Putamen (tissue), 1 donor: ENCODE data around the gene PLD6.
A peak's percentile ranks its signal among the peaks of the same experiment; 100 is the strongest.

Experiments used
- DNase-seq: peaks from one replicate; pipeline ENCODE4 v3.0.0-alpha.2; 2016; ENCODE audit warnings: low spot score

The PLD6 gene

GRCh38 chr17:17227608-17228520, 21.7 kb upstream of the PLD6 start:
- no peak for DNase-seq

GRCh38 chr17:17226451-17227265, 20.5 kb upstream of the PLD6 start:
- no peak for DNase-seq

- DNase-seq = no peak
Observed at GRCh38 chr17:17225901-17226300, 19.8 kb upstream of the PLD6 start.

- no peak for DNase-seq
Observed at GRCh38 chr17:17224137-17224536, 18.0 kb upstream of the PLD6 start.

DNA sequence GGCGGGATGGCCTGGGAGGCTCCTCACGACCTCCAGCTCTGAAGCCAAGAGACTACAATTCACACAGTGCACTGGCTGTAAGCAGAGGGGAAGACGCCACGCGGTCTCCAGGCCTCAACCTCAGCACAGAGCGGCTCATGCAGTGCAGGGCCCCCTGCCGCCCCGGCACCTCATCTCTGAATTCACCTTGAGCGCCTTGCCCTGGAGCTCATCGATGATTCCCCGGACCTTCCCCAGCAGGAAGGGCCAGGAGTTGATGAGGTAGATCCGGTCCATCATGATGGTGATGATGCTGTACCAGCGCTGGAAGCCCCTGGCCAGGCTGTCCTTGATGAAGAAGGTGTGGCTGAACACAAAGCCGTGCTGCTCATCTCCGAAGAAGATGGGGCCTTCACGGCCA, 17.6 kb upstream of the PLD6 start:
- DNase-seq = no peak

DNA sequence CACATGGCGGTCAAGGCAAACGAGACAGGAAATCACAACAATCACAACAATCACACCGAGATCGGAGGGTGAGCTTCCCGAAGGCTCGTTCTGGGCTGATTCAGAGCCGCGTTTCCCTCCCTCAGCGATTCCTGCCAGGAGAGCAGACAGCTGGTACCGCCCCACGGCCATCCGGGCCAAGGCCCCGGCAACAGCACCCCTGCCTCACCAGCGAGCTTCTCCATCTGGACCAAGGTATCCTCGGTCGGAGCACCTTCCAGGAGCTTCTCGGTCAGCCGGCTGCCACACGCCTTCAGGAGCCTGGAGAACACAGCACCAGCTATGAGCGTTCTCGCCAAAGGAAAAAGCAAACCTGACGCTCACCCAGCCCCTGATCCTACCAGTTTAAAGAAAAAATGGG, 15.2 kb upstream of the PLD6 start:
- DNase-seq = no peak

DNA sequence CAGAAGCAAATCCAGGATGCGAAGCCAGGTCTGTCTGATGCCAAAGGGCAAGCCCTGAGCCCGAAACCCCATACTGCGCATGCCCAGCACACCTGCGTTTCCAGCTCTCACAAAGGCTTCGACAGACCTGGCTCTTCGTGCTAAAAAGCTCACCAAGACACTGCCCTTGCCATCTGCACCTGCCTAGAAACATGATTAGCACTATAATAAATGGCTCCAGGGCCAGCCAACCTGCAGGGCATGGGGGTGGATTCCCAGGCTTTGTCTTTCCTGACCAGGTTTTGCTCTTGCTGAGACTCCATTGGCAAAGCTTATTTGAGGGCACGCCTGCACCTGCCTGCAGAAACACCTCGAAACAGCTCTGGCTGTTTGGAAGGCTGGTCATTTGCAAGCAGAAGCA, 14.4 kb upstream of the PLD6 start:
- DNase-seq = no peak

DNA sequence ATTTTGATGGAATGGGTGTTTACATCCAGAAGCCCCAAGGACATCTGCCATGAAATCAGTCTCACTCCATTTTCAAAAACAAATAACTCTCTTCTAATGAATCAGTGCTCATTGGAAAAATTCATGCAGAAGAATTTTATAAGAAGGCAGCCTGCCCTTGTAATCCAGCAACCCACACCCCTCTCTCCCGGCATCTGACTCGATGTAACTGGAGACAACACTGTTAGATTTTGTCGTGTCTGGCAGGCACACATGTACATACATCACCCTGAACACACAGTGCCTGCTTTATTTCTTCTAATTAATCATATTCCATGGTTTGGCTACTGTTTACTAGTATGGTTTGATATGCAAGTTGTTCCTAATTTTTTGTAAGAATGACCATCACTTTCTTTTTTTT, 11.9 kb upstream of the PLD6 start:
- no peak for DNase-seq

DNA sequence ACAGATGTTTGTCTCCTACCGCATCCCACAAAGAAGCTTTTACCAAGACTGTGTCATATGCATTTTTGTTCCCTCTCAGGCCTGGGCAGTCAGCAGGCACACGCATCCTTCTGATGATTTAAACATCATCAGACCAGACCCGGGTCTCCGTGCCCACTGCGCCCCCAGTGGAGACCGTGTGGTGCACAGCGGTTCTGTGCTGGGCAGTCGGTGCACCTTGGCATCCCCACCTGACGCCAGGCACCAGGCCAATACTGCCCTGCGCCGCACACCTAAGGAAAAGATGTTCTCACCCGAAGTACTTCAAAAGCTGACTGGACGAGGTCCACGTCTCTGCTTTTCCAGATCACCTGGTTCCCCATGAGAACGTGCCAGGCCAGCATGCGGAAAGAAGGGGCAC, 10.6 kb upstream of the PLD6 start:
- DNase-seq = no peak

GRCh38 chr17:17216236-17216635, 10.1 kb upstream of the PLD6 start:
- no peak for DNase-seq

- DNase-seq = no peak
Observed at GRCh38 chr17:17215575-17215974, 9.4 kb upstream of the PLD6 start.

DNA sequence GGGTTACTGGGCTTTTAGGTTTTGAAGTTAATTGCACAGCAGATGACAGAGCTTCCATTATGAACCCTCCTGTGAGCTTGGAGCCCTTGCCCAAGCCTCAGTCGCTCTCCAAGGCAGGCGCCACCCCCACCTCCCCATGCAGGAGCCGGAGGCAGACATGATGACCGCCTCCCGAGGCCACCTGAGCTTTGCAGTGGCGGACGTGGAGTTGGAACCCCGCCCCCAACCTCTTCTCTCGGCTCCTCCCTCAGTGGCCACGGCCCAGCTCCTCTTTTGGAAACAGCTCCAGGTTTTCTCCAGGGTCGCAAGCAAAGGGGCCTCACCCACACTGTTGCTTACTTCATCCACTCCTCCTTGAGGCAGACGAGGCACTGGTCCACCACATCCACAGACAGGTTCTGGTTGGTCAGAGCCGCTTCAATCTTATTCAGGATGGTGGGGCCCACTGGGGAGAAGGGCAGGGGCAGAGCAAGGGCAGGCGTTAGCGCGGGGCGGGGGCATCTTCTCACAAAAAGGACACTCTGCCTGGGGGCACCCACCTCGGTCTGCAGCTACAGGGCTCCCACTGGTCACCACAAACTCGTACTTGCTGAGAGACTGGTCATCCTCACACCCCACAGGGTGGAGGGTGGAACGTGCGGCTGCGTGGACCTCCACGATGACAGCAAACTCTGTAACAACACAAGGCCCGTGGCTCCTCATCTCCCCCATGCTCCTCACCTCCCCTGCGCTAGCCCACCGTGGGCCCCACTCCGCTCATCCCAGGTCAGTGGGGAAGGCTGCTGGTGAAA, 8.7 kb upstream of the PLD6 start:
- no peak for DNase-seq

DNA sequence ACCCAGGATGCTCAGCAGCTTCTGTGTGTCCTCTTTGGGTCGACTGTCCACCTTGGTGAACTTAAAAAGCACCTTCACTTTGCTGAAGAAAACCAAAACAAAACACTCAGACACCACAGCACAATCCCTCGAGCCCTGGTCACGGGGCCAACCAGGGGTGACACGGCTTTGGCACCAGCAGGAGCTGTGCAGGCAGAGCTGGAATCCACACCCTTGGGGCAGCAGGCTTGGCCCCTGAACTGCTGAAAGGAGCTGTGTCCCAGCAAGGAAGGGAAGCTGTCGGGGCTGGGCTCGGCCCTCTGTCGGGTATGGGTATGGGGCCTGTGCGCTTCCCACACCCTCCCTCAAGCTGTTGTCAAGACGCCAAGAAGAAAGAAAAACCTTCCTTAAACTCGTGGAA, 7.6 kb upstream of the PLD6 start:
- no peak for DNase-seq

GRCh38 chr17:17207998-17208397, 1.9 kb upstream of the PLD6 start:
- DNase-seq = no peak

- DNase-seq = no peak
Observed at GRCh38 chr17:17206913-17207335, 791 bp upstream of the PLD6 start.

GRCh38 chr17:17205368-17206123, 587 bp downstream of the PLD6 start:
- no peak for DNase-seq

- DNase-seq = no peak
Observed at GRCh38 chr17:17204635-17205231, 1.4 kb downstream of the PLD6 start.

DNA sequence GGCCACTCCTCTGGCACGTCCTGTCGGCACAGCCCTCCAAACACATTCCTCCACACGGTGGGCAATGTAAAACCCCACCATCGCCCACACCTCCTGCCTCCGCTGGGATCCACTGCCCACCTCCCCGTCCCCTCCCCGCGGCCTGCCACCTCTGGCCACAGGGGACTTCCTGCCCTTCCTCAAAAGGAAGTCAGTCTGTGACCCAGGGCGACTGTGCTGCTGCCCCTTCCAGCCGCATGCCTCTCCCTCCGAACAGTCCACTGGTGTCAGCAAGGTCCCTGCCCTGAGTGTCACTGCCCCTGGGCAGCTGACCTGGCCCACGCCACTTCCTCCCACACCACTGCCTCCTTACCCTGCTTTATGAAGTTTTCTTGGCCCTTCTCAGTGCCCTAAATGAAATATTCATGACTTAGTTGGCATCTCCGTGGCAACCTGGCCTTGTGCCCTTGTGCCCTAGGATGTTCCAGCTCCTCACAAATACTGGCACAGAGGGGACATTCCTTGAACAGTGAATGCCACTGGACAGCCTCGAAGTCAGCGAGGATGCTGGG, 2.0 kb downstream of the PLD6 start:
- peak; percentile 68 for DNase-seq

DNA sequence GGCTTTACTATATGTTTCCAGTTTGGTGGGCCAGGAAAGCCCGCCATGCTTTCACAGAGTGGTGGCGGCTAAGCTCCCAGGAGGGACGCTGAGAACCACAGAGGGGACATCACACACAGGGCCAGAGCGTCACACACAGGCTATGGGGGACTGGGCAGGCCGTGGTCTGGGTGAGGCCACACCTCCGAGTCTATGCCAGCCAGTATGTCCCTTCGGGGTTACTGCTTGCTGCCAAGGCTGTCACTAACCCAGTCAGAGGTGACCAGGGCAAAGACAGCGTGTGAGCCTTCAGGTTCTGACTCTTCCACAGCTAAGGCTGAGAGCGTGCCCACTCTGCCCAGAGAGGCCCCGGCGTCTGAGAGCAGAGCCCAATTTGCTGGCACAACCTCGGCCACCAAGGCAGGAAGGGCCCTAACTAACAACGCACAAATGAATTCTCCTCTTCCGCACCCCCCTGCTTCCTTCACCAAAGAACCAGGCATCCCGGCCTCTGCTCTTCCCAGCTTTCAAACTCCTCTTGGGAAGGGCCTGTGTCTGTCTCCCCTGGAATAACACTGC, 2.9 kb downstream of the PLD6 start:
- DNase-seq = no peak

DNA sequence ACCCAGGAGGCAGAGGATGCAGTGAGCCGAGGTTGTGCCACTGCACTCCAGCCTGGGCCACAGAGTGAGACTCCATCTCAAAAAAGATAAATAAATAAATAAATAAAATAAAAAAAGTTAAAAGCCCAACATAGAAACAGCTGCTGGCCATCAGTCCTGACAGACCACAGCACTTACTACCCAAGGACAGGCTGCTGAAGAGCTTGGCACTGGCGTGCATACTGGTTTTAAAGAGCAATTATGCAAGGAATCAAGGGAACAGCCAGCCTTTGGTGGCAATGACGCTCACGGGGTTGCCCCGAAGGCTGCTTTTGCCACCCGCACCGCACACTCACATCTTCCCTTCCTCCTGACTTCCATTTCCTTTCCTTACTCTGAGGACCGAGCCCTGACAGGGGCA, 4.2 kb downstream of the PLD6 start:
- DNase-seq = no peak

GRCh38 chr17:17201271-17201670, 4.9 kb downstream of the PLD6 start:
- no peak for DNase-seq
